ENCODE data around the gene SAV1. TPM values are rescaled to one million over a fixed set of nuclear protein-coding genes. Genes with fewer than 3 reads are reported as not detected.

The SAV1 gene
- total and polyA plus RNA-seq, 2 experiments from 2014 or later: 74.2 to 82.8 TPM

DNA sequence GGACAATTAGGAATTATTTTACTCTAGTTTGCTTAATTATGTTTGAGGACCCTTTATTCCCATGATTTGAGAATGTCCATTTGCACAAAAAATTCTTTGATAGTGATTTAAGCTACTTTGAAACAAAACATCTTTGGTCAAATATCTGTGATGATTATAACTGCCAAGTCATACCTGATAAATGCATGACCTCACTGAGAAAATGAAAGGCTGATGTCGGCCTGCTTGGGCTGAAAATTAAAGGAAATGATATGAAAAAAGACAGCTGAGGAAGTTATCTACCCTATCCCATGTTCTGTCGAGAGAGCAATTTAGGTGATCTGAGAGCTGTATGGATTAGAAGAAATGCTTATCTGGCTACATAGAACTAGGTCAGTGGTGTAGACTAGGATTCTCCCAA, 64.5 kb downstream of the SAV1 start:
- no peaks in the 10 kb centered on the region for H3K36me3 Mint-ChIP-seq (ENCODE audit: low read depth)
- H3K79me2 ChIP-seq (replicated peaks; ENCODE audit: insufficient read depth): no peaks in the 10 kb centered on the region
- H3K27ac Mint-ChIP-seq: no peak overlapping the region
- H3K4me1 ChIP-seq (ENCODE audit: insufficient read depth): 0 out of 2 replicates have a peak, but pooled peaks cover 6% of the 10 kb centered on the region
- no peak overlapping the region for H3K4me3 Mint-ChIP-seq
- ATAC-seq (no peak), DNase-seq (ENCODE audit: low spot score) (no peak)
- peaks cover 10% of the 10 kb centered on the region; the same call in 2 of the 3 replicates for H3K4me1 Mint-ChIP-seq
- no peak overlapping the region for H3K27ac ChIP-seq (ENCODE audit: low read depth)
- no peaks in the 10 kb centered on the region for H3K9me3 Mint-ChIP-seq
- H2AFZ ChIP-seq: no peak overlapping the region
- H3K9me2 ChIP-seq (ENCODE audit: insufficient read depth): no peaks in the 10 kb centered on the region
- H3K27me3 ChIP-seq (ENCODE audit: insufficient read depth): no peaks in the 10 kb centered on the region
- no peaks in the 10 kb centered on the region for H3K36me3 ChIP-seq (ENCODE audit: insufficient read depth)
- H3K4me3 ChIP-seq: no peak overlapping the region
- no peaks in the 10 kb centered on the region for H4K20me1 ChIP-seq (replicated peaks; ENCODE audit: insufficient read depth)
- TF ChIP-seq ZNF114 (CRISPR knock-in tag; IDR thresholded peaks at IDR 0.05) (no peak), EZH2phosphoT487 (IDR thresholded peaks at IDR 0.05; ENCODE audit: unreplicated experiment) (no peak), JUNB (IDR thresholded peaks at IDR 0.05; ENCODE audit: unreplicated experiment) (no peak), ZNF331 (CRISPR knock-in tag; IDR thresholded peaks at IDR 0.05; ENCODE audit: low read depth) (no peak), EZH2 (IDR thresholded peaks at IDR 0.05; ENCODE audit: low read depth, unreplicated experiment) (no peak), CREB1 (CRISPR knock-in tag; IDR thresholded peaks at IDR 0.05; ENCODE audit: low read depth) (no peak), NANOG (IDR thresholded peaks at IDR 0.05; ENCODE audit: borderline replicate concordance) (no peak), POLR2AphosphoS5 (IDR thresholded peaks at IDR 0.05; ENCODE audit: low read depth) (no peak), STAT1 (IDR thresholded peaks at IDR 0.05; ENCODE audit: unreplicated experiment) (no peak)
- TF ChIP-seq, protein P1, sequence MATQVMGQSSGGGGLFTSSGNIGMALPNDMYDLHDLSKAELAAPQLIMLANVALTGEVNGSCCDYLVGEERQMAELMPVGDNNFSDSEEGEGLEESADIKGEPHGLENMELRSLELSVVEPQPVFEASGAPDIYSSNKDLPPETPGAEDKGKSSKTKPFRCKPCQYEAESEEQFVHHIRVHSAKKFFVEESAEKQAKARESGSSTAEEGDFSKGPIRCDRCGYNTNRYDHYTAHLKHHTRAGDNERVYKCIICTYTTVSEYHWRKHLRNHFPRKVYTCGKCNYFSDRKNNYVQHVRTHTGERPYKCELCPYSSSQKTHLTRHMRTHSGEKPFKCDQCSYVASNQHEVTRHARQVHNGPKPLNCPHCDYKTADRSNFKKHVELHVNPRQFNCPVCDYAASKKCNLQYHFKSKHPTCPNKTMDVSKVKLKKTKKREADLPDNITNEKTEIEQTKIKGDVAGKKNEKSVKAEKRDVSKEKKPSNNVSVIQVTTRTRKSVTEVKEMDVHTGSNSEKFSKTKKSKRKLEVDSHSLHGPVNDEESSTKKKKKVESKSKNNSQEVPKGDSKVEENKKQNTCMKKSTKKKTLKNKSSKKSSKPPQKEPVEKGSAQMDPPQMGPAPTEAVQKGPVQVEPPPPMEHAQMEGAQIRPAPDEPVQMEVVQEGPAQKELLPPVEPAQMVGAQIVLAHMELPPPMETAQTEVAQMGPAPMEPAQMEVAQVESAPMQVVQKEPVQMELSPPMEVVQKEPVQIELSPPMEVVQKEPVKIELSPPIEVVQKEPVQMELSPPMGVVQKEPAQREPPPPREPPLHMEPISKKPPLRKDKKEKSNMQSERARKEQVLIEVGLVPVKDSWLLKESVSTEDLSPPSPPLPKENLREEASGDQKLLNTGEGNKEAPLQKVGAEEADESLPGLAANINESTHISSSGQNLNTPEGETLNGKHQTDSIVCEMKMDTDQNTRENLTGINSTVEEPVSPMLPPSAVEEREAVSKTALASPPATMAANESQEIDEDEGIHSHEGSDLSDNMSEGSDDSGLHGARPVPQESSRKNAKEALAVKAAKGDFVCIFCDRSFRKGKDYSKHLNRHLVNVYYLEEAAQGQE (IDR thresholded peaks at IDR 0.05; ENCODE audit: unreplicated experiment): no peak
- TF ChIP-seq, protein P2, sequence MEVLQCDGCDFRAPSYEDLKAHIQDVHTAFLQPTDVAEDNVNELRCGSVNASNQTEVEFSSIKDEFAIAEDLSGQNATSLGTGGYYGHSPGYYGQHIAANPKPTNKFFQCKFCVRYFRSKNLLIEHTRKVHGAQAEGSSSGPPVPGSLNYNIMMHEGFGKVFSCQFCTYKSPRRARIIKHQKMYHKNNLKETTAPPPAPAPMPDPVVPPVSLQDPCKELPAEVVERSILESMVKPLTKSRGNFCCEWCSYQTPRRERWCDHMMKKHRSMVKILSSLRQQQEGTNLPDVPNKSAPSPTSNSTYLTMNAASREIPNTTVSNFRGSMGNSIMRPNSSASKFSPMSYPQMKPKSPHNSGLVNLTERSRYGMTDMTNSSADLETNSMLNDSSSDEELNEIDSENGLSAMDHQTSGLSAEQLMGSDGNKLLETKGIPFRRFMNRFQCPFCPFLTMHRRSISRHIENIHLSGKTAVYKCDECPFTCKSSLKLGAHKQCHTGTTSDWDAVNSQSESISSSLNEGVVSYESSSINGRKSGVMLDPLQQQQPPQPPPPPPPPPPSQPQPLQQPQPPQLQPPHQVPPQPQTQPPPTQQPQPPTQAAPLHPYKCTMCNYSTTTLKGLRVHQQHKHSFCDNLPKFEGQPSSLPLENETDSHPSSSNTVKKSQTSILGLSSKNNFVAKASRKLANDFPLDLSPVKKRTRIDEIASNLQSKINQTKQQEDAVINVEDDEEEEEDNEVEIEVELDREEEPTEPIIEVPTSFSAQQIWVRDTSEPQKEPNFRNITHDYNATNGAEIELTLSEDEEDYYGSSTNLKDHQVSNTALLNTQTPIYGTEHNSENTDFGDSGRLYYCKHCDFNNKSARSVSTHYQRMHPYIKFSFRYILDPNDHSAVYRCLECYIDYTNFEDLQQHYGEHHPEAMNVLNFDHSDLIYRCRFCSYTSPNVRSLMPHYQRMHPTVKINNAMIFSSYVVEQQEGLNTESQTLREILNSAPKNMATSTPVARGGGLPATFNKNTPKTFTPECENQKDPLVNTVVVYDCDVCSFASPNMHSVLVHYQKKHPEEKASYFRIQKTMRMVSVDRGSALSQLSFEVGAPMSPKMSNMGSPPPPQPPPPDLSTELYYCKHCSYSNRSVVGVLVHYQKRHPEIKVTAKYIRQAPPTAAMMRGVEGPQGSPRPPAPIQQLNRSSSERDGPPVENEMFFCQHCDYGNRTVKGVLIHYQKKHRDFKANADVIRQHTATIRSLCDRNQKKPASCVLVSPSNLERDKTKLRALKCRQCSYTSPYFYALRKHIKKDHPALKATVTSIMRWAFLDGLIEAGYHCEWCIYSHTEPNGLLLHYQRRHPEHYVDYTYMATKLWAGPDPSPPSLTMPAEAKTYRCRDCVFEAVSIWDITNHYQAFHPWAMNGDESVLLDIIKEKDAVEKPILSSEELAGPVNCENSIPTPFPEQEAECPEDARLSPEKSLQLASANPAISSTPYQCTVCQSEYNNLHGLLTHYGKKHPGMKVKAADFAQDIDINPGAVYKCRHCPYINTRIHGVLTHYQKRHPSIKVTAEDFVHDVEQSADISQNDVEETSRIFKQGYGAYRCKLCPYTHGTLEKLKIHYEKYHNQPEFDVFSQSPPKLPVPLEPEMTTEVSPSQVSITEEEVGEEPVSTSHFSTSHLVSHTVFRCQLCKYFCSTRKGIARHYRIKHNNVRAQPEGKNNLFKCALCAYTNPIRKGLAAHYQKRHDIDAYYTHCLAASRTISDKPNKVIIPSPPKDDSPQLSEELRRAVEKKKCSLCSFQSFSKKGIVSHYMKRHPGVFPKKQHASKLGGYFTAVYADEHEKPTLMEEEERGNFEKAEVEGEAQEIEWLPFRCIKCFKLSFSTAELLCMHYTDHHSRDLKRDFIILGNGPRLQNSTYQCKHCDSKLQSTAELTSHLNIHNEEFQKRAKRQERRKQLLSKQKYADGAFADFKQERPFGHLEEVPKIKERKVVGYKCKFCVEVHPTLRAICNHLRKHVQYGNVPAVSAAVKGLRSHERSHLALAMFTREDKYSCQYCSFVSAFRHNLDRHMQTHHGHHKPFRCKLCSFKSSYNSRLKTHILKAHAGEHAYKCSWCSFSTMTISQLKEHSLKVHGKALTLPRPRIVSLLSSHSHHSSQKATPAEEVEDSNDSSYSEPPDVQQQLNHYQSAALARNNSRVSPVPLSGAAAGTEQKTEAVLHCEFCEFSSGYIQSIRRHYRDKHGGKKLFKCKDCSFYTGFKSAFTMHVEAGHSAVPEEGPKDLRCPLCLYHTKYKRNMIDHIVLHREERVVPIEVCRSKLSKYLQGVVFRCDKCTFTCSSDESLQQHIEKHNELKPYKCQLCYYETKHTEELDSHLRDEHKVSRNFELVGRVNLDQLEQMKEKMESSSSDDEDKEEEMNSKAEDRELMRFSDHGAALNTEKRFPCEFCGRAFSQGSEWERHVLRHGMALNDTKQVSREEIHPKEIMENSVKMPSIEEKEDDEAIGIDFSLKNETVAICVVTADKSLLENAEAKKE (CRISPR knock-in tag; IDR thresholded peaks at IDR 0.05): no peak
- TF ChIP-seq, protein P3, sequence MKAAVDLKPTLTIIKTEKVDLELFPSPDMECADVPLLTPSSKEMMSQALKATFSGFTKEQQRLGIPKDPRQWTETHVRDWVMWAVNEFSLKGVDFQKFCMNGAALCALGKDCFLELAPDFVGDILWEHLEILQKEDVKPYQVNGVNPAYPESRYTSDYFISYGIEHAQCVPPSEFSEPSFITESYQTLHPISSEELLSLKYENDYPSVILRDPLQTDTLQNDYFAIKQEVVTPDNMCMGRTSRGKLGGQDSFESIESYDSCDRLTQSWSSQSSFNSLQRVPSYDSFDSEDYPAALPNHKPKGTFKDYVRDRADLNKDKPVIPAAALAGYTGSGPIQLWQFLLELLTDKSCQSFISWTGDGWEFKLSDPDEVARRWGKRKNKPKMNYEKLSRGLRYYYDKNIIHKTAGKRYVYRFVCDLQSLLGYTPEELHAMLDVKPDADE (IDR thresholded peaks at IDR 0.05): no peak
- TF ChIP-seq, protein P4, sequence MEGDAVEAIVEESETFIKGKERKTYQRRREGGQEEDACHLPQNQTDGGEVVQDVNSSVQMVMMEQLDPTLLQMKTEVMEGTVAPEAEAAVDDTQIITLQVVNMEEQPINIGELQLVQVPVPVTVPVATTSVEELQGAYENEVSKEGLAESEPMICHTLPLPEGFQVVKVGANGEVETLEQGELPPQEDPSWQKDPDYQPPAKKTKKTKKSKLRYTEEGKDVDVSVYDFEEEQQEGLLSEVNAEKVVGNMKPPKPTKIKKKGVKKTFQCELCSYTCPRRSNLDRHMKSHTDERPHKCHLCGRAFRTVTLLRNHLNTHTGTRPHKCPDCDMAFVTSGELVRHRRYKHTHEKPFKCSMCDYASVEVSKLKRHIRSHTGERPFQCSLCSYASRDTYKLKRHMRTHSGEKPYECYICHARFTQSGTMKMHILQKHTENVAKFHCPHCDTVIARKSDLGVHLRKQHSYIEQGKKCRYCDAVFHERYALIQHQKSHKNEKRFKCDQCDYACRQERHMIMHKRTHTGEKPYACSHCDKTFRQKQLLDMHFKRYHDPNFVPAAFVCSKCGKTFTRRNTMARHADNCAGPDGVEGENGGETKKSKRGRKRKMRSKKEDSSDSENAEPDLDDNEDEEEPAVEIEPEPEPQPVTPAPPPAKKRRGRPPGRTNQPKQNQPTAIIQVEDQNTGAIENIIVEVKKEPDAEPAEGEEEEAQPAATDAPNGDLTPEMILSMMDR (conservative IDR thresholded peaks at IDR 0.05; ENCODE audit: low read depth in 2 of 2): no peak
- H3K27me3 Mint-ChIP-seq (ENCODE audit: insufficient read depth, low read depth, poor library complexity): no peaks in the 10 kb centered on the region
- no peak overlapping the region for H3K4me2 ChIP-seq
- H3F3A ChIP-seq (replicated peaks; ENCODE audit: low read depth): no peaks in the 10 kb centered on the region

Measured in GM23338 (cell line).